22Rv1 (cell line): Measurements from ENCODE around the gene ITPR2.

Experiments
- ZFX ChIP-seq: fragments of 450-650 bp; IDR thresholded peaks from 2 replicates; pipeline ENCODE4 v1.6.1; 2017; ENCODE audit warnings: antibody characterized with exemption, borderline replicate concordance
- TF ChIP-seq, protein P1 (sequence below): fragments of 450-650 bp; IDR thresholded peaks from 2 replicates; pipeline ENCODE4 v1.5.1; 2017; ENCODE audit warnings: mild to moderate bottlenecking

DNA sequence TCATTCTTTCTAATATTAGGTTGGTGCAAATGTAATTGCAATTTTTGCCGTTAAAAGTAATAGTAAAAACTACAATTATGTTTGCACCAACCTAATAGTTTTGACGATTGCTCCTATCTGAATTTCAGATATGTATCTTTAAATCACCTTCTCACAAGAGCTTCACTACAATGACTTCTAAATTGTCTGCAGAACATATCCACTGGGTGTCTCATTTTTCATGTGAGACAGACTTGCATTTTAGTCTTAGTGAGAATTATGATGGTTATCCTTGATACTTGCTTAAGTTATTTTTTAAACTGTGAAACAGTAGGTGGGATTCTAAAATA is 84.6 kb downstream of the ITPR2 start:
- TF ChIP-seq, protein P1, sequence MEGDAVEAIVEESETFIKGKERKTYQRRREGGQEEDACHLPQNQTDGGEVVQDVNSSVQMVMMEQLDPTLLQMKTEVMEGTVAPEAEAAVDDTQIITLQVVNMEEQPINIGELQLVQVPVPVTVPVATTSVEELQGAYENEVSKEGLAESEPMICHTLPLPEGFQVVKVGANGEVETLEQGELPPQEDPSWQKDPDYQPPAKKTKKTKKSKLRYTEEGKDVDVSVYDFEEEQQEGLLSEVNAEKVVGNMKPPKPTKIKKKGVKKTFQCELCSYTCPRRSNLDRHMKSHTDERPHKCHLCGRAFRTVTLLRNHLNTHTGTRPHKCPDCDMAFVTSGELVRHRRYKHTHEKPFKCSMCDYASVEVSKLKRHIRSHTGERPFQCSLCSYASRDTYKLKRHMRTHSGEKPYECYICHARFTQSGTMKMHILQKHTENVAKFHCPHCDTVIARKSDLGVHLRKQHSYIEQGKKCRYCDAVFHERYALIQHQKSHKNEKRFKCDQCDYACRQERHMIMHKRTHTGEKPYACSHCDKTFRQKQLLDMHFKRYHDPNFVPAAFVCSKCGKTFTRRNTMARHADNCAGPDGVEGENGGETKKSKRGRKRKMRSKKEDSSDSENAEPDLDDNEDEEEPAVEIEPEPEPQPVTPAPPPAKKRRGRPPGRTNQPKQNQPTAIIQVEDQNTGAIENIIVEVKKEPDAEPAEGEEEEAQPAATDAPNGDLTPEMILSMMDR, result no peak
- no peak for TF ChIP-seq ZFX
